HEK293T (cell line): ENCODE data around the gene PDE7B.

Experiments used
- CTCF ChIA-PET: fragments of 350-600 bp; formaldehyde crosslinking; extraction: SDS; loops from one replicate; lab custom pipeline; 2021; ENCODE audit warnings: antibody characterized with exemption, inconsistent platforms; lab: Yijun Ruan, JAX
- POLR2A ChIA-PET: fragments of 350-600 bp; formaldehyde crosslinking; extraction: SDS; loops from one replicate; lab custom pipeline; 2020; ENCODE audit warnings: antibody characterized with exemption, inconsistent platforms; lab: Yijun Ruan, JAX
- DNase-seq: peaks from one replicate; pipeline ENCODE4 v3.0.0; 2012; ENCODE audit warnings: mixed read lengths; ENCODE audit errors: extremely low spot score
- ARNT ChIP-seq: fragments of 450-650 bp; IDR thresholded peaks from 2 replicates; pipeline ENCODE4 v1.6.1; 2017; ENCODE audit warnings: mild to moderate bottlenecking
- BHLHE40 ChIP-seq: fragments of 450-650 bp; IDR thresholded peaks from 2 replicates; pipeline ENCODE4 v1.6.1; 2016; ENCODE audit warnings: mild to moderate bottlenecking, moderate library complexity, borderline replicate concordance
- CTBP1 ChIP-seq: fragments of 450-650 bp; IDR thresholded peaks from 2 replicates; pipeline ENCODE4 v1.6.1; 2016; ENCODE audit warnings: borderline replicate concordance
- ELF4 ChIP-seq: fragments of 450-650 bp; IDR thresholded peaks from 2 replicates; pipeline ENCODE4 v1.6.1; 2017; ENCODE audit warnings: antibody characterized with exemption
- FOXA1 ChIP-seq: fragments of 450-650 bp; IDR thresholded peaks from 2 replicates; pipeline ENCODE4 v1.6.1; 2016; ENCODE audit warnings: mild to moderate bottlenecking
- FOXK2 ChIP-seq: fragments of 450-650 bp; IDR thresholded peaks from 2 replicates; pipeline ENCODE4 v1.6.1; 2016; ENCODE audit warnings: mild to moderate bottlenecking
- FOXM1 ChIP-seq: fragments of 450-650 bp; IDR thresholded peaks from 2 replicates; pipeline ENCODE4 v1.6.1; 2017; ENCODE audit warnings: mild to moderate bottlenecking, borderline replicate concordance
- HDGF ChIP-seq: fragments of 450-650 bp; IDR thresholded peaks from 2 replicates; pipeline ENCODE4 v1.6.1; 2017; ENCODE audit warnings: antibody characterized with exemption, borderline replicate concordance
- L3MBTL2 ChIP-seq: fragments of 450-650 bp; conservative IDR thresholded peaks from 2 replicates; pipeline ENCODE4 v1.6.1; 2016; ENCODE audit warnings: mild to moderate bottlenecking
- LEF1 ChIP-seq: fragments of 450-650 bp; IDR thresholded peaks from 2 replicates; pipeline ENCODE4 v1.6.1; 2017; ENCODE audit warnings: mild to moderate bottlenecking, borderline replicate concordance
- NFRKB ChIP-seq: fragments of 450-650 bp; IDR thresholded peaks from 2 replicates; pipeline ENCODE4 v1.6.1; 2016; ENCODE audit warnings: mild to moderate bottlenecking, moderate library complexity
- PKNOX1 ChIP-seq: fragments of 450-650 bp; IDR thresholded peaks from 2 replicates; pipeline ENCODE4 v1.6.1; 2016
- SP1 ChIP-seq: fragments of 450-650 bp; IDR thresholded peaks from 2 replicates; pipeline ENCODE4 v1.6.1; 2017
- SUZ12 ChIP-seq: fragments of 450-650 bp; IDR thresholded peaks from 2 replicates; pipeline ENCODE4 v1.6.1; 2016; ENCODE audit warnings: mild to moderate bottlenecking
- TARDBP ChIP-seq: fragments of 450-650 bp; IDR thresholded peaks from 2 replicates; pipeline ENCODE4 v1.6.1; 2016
- ZNF384 ChIP-seq: fragments of 450-650 bp; IDR thresholded peaks from 2 replicates; pipeline ENCODE4 v1.6.1; 2016

Gene PDE7B

GRCh38 chr6:135955099-135955498 lies 103.6 kb downstream of the PDE7B start:
- ChIA-PET CTCF (no interaction called here), POLR2A (no interaction called here)
- DNase-seq, result no peak
- no peak for TF ChIP-seq HDGF
- no peak for TF ChIP-seq SUZ12
- TF ChIP-seq SP1, result no peak
- no peak for TF ChIP-seq ARNT

GRCh38 chr6:135962731-135963130 lies 111.2 kb downstream of the PDE7B start:
- POLR2A ChIA-PET, result no interaction called here
- CTCF ChIA-PET, result no interaction called here
- DNase-seq, result no peak
- TF ChIP-seq ZNF384 (no peak), LEF1 (no peak), TARDBP (no peak), HDGF (no peak), FOXA1 (no peak), FOXM1 (no peak), SP1 (no peak), L3MBTL2 (no peak), FOXK2 (no peak), NFRKB (no peak), ELF4 (no peak)

GRCh38 chr6:135970750-135971149 lies 119.2 kb downstream of the PDE7B start:
- ChIA-PET CTCF (no interaction called here), POLR2A (no interaction called here)
- DNase-seq, result no peak
- TF ChIP-seq TARDBP, result no peak
- TF ChIP-seq PKNOX1, result no peak
- TF ChIP-seq CTBP1, result no peak
- TF ChIP-seq SP1, result no peak
- TF ChIP-seq FOXA1, result no peak
- TF ChIP-seq ARNT, result no peak
- TF ChIP-seq LEF1, result no peak
- no peak for TF ChIP-seq HDGF

- POLR2A ChIA-PET, result no interaction called here
- no peak for DNase-seq
- CTCF ChIA-PET, result no interaction called here
- TF ChIP-seq BHLHE40, result no peak
- no peak for TF ChIP-seq ARNT
- no peak for TF ChIP-seq NFRKB
- no peak for TF ChIP-seq LEF1
- no peak for TF ChIP-seq TARDBP
- no peak for TF ChIP-seq CTBP1
- no peak for TF ChIP-seq FOXK2
- TF ChIP-seq PKNOX1, result no peak
Observed at GRCh38 chr6:135971351-135971750, 119.8 kb downstream of the PDE7B start.

GRCh38 chr6:135972150-135972549 lies 120.6 kb downstream of the PDE7B start:
- no peak for DNase-seq
- POLR2A ChIA-PET, result no interaction called here
- CTCF ChIA-PET, result interaction anchor here (0.6 kb wide), 1 partner anchor 148 kb away, joined by 5 read pairs; no protein-coding TSS in a partner anchor
- TF ChIP-seq FOXK2 (no peak), ZNF384 (no peak), CTBP1 (no peak), TARDBP (no peak), HDGF (no peak), FOXM1 (no peak)

- CTCF ChIA-PET, result interaction anchor here (0.6 kb wide), 1 partner anchor 148 kb away, joined by 5 read pairs; no protein-coding TSS in a partner anchor
- TF ChIP-seq CTBP1 (no peak), NFRKB (no peak), SP1 (no peak), L3MBTL2 (no peak), ELF4 (no peak), TARDBP (no peak), ZNF384 (no peak), FOXA1 (no peak), LEF1 (no peak), FOXK2 (no peak), FOXM1 (no peak), SUZ12 (no peak), BHLHE40 (no peak), ARNT (no peak), HDGF (no peak)
- DNase-seq, result no peak
- POLR2A ChIA-PET, result no interaction called here
Observed at GRCh38 chr6:135972586-135972985, 121.1 kb downstream of the PDE7B start.

- POLR2A ChIA-PET, result no interaction called here
- CTCF ChIA-PET, result no interaction called here
- TF ChIP-seq TARDBP, result no peak
- TF ChIP-seq PKNOX1, result no peak
- TF ChIP-seq BHLHE40, result no peak
- no peak for DNase-seq
Observed at GRCh38 chr6:135974426-135974825, 122.9 kb downstream of the PDE7B start.
